Measurements from ENCODE around the gene CPNE1. TPM values are rescaled to one million over a fixed set of nuclear protein-coding genes. Genes with fewer than 3 reads are reported as not detected.

Gene CPNE1
- total and polyA plus RNA-seq, 11 donors = 25.7 to 75.6 (median 56.0) TPM

GRCh38 chr20:35615667-35616464 is 48.8 kb downstream of the CPNE1 start, which contains the start of gene SPAG4:
Gene SPAG4 (plus strand): TSS chr20:35615829. CDS start chr20:35616004, 175 bp downstream.
- TF ChIP-seq POLR2A (IDR thresholded peaks at IDR 0.05) (peak in 1 of 2 donors; percentile 64), CTCF (IDR thresholded peaks at IDR 0.05) (no peak)
- Histone ChIP-seq H3K9me3 (no peaks in the 10 kb centered on the region), H3K4me1 (peaks cover 3 to 45% (median 28%) of the 10 kb centered on the region in 12 donors), H3K36me3 (no peaks in the 10 kb centered on the region), H3K4me3 (peak within 1 kb of the TSS; percentile 39 to 69 (median 65)), H3K27ac (peak within 1 kb of the TSS; percentile 15 to 97 (median 86)), H3K27me3 (no peaks in the 10 kb centered on the region)
- peak; percentile 93 to 95 (median 94) for ATAC-seq
- WGBS, 4 donors = 0 to 1% (median 1%) methylated on average over 14 to 68 of the region's 68 CpGs
- intact Hi-C loops (cut with DNase I) = loop anchor here in 9 of 10 donors (1.0 to 10.0 kb wide), 7 partner anchors 46 to 151 kb away; partner anchors contain the start of genes CPNE1 (in 7 of the 9), RBM12 (in 7 of the 9), ERGIC3 (in 1 of the 9) and NFS1 (in 1 of the 9)
- peak; percentile 61 to 100 (median 73) for DNase-seq

- no peak for DNase-seq
- Histone ChIP-seq H3K27ac (no peak overlapping the region), H3K27me3 (no peaks in the 10 kb centered on the region), H3K4me1 (peaks cover 0 to 10% (median 3%) of the 10 kb centered on the region in 12 donors), H3K4me3 (no peak overlapping the region), H3K36me3 (no peaks in the 10 kb centered on the region), H3K9me3 (no peaks in the 10 kb centered on the region)
- TF ChIP-seq POLR2A (IDR thresholded peaks at IDR 0.05) (no peak), CTCF (IDR thresholded peaks at IDR 0.05) (no peak)
- intact Hi-C loops (cut with DNase I) = loop anchor here in 1 of 10 donors (10.0 kb wide), 1 partner anchor 147 kb away; no protein-coding TSS in a partner anchor
- 91 to 100% (median 93%) methylated on average over 2 of the region's 2 CpGs for WGBS, 4 donors
- ATAC-seq = no peak
Observed at GRCh38 chr20:35611482-35611881, 53.2 kb downstream of the CPNE1 start.

DNA sequence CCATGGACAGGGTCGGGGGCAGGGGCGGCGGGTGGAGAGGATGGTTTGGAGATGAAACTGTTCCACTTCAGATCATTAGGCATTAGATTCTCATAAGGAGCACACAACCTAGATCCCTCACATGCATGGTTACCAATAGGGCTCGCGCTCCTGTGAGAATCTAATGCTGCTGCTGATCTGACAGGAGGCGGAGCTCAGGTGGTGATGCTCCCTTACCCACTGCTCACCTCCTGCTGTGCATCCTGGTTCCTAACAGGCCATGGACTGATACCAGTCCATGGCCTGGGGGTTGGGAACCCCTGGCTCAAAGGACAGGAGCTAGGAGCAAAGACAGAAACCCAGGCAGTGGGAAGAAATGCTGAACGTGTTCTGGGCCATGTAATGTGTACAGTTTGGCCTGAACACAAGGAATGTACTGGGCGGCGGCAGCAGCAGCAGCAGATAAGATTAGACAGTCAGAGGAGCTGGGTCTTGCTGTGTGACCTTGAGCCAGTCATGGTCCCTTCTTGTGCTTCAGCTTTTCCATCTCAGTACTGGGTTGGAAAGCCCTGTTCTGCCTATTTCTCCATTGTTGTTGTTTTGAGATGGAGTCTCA is 53.8 kb downstream of the CPNE1 start:
- Histone ChIP-seq H3K27me3 (no peaks in the 10 kb centered on the region), H3K27ac (no peak overlapping the region), H3K4me3 (no peak overlapping the region), H3K4me1 (peaks cover 0 to 10% (median 2%) of the 10 kb centered on the region in 12 donors), H3K9me3 (no peaks in the 10 kb centered on the region), H3K36me3 (no peaks in the 10 kb centered on the region)
- intact Hi-C loops (cut with DNase I) = loop anchor here in 1 of 10 donors (10.0 kb wide), 1 partner anchor 146 kb away; no protein-coding TSS in a partner anchor
- ATAC-seq (peak in 2 of 4 donors; percentile 27 to 32), DNase-seq (no peak)
- no peak for TF ChIP-seq POLR2A (IDR thresholded peaks at IDR 0.05)
- no peak for TF ChIP-seq CTCF (IDR thresholded peaks at IDR 0.05)
- WGBS, 4 donors = 75 to 83% (median 78%) methylated on average over 9 of the region's 9 CpGs
